T-helper 2 cell (primary cell): Measurements from ENCODE around the gene HIRIP3.
"Not testable (repeated sequence)": the region's sequence is repeated elsewhere in the genome, so short reads cannot be mapped to it uniquely, and the experiment has no call there.

Experiments
- DNase-seq, 5 experiments: peaks; one replicate each; pipeline versions ENCODE4 v3.0.0 to v3.0.0-alpha.2; 2012 to 2022
- total RNA-seq, 2 donors: gene quantifications; one replicate each; lab custom pipeline; 2026; lab: John Stamatoyannopoulos, UW

Gene HIRIP3, protein sequence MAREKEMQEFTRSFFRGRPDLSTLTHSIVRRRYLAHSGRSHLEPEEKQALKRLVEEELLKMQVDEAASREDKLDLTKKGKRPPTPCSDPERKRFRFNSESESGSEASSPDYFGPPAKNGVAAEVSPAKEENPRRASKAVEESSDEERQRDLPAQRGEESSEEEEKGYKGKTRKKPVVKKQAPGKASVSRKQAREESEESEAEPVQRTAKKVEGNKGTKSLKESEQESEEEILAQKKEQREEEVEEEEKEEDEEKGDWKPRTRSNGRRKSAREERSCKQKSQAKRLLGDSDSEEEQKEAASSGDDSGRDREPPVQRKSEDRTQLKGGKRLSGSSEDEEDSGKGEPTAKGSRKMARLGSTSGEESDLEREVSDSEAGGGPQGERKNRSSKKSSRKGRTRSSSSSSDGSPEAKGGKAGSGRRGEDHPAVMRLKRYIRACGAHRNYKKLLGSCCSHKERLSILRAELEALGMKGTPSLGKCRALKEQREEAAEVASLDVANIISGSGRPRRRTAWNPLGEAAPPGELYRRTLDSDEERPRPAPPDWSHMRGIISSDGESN
- total RNA-seq: 12.8 to 21.3 reads per million in 2 donors

DNA sequence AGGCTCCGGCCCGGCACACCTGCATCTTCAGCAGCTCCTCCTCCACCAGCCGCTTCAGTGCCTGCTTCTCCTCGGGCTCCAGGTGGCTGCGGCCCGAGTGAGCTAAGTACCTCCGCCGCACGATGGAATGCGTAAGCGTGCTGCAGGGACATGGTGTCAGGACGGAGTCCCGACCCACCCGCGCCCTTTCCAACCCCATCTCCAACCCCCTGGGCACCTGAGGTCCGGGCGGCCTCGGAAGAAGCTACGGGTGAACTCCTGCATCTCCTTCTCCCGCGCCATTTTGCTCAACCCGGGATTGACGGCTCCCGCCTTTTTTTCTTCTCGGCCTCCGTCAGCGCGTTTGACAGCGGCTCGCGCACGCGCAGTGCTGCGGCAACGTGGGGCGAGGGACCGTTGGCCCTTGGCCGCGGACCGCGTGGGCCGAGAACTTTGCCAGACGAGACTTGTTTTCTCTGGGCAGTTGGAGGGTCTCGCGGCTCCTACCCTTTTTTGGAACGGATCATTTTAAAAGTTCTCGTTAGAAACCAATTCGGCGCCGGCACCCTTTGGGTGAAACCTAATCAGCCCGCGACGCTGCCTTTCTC lies at the start of gene HIRIP3:
HIRIP3 (minus strand) TSS at position 294 of the 587 bp plus-strand sequence; CDS start at position 282, 12 bp downstream.
- DNase-seq: peak; percentile 74 to 90 (median 79)

DNA sequence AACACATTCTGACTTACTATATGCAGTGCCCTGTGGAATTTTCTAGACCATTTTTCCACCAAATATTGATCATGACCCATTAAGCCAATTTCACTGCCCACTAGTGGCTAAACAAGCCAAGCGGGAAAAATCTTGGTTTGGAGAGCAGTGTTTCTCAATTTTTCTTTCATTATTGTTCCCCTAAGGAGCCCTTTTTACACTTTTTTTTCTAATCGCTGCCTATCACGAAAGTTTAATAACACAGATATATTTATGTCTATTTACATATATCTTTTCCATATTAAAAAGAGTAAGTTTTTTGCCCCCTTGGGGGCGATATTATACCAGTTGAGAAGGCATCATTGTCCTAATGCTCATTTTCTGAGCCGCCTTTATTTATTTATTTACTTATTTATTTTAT lies 46.4 kb upstream of the HIRIP3 start:
- no peak for DNase-seq

- DNase-seq: not testable (repeated sequence)
Observed at GRCh38 chr16:30040690-30041089, 45.3 kb upstream of the HIRIP3 start.

GRCh38 chr16:30040221-30040620 lies 44.8 kb upstream of the HIRIP3 start:
- no peak for DNase-seq

- no peak for DNase-seq
Observed at GRCh38 chr16:30033270-30033669, 37.9 kb upstream of the HIRIP3 start.

DNA sequence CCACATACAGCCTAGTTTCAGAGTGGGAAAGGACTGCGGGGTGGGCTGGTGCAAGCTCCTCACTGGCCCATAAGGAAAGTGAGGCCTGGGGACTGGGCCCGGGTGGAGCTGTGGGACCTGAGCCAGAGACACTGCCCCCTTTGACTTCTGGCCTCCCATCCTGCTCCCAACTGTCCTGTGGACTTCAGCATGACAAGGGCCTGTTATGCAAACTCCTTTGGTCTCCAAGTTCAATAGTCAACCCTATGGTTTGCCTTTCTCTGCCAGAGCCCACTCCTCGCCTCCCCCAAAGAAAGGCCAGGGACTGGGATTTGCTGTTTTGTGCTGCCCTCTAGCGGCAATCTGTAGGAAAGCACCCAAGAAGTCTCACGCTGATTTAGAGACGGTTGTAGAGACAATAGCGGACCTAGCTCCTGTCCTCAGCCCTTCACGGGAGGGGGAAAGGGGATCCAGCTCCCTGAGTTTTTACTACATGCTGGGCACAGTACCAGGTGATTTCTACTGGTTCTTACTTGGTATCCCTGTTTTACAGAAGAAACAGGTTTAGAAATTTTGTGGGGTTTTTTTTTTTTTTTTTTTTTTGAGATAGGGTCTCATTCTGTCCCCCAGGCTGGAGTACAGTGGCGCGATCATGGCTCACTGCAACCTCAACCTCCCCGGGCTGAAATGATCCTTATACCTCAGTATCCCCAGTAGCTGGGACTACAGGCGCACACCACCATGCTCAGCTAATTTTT lies 36.8 kb upstream of the HIRIP3 start:
- peak in 4 of 5 experiments; percentile 39 to 65 (median 48) for DNase-seq

GRCh38 chr16:30031477-30031918 lies 36.1 kb upstream of the HIRIP3 start:
- no peak for DNase-seq

DNA sequence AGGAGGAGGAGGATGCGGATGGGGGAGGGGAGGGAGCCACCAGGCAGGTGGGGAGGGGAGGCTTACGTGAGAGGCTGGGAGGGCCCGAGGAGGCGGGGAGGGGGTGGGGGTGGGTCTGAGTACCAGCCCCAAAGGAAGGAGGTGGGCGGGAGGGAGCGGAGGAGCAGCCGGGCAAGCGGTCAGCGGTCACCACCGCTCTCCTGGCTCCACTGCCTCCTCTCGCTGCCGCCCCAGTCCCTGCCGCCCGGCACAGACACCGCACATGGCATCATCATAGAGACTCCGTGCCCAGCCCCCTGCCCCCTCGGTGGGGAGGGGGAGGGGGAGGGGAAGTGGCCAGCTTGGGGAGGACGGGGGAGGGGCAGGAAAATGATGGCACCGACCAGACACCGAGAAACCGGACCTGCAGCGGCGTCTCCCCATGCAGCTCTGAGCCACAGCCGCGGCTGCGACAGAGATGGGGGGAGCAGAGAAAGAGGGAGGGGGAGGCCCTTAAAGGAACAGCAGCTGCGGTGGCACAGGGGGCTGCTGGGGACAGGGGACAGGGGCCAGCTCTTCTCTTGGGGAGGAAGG lies 35.5 kb upstream of the HIRIP3 start, which contains the start of gene TLCD3B:
TLCD3B (minus strand) TSS at position 431 of the 573 bp plus-strand sequence. CDS start 744 bp downstream, outside the sequence.
- DNase-seq: no peak

DNA sequence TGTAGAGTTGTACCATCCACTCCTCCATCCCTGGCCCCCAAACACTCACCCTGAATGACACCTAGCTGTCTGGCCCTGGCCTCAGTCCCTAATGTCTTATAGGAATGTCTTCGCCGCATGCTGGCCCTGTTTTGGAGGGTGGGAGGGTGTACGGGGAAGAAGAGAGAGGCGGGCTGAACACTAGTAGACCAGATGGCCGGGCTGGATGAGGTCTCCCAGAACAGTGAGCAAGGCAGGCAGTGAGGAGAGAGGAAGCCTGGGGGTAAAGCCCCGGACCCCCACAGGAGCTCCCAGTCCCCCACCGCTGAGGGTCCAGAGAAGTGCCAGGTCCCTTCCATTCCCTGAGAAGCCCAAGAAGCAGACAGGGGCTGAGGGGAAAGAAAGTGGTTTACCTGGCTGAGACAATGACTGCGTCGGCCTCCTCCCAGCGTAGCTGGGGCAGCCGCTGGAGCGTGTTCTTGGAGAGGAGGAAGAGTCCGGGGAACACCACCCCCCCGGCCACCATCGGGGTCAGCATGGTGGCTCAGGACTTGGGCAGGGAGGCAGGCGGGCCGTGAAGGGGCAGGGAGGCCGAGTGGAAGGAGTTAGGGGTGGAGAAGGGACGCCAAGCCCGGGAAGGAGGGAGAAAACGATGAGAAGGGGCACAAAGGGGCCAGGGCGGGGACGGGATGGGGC lies 34.7 kb upstream of the HIRIP3 start:
- no peak for DNase-seq

DNA sequence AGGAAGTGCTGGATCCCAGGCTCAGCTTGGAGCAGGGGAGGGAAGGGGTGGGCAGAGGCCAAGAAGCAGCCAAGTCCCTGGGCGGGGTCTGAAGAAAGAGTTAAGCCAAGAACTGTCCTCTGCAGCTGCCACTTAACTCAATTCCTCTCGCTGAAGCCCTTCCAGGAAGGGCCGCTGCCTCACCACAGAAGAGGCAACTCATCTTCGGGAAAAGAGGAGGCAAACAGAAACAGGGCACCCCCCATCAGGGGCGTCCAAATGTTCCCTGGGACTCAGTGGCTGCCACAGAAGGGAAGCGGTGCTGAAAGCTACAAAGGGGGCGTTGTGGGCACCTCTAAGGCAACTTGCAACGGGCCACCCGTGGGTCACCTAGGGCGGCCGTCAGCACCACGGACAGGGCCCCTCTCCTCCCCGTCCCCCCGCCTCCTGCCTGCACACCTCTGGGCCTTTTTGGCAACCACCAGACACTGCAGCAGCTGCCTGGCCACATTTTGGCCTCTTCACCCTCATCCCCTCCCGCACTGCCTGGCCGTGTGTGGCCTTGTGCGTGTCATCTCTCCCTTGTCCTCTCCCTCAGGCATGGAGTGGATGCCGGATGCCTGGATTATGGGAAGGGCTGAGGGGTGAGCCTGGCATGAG lies 33.1 kb upstream of the HIRIP3 start:
- DNase-seq: no peak

DNA sequence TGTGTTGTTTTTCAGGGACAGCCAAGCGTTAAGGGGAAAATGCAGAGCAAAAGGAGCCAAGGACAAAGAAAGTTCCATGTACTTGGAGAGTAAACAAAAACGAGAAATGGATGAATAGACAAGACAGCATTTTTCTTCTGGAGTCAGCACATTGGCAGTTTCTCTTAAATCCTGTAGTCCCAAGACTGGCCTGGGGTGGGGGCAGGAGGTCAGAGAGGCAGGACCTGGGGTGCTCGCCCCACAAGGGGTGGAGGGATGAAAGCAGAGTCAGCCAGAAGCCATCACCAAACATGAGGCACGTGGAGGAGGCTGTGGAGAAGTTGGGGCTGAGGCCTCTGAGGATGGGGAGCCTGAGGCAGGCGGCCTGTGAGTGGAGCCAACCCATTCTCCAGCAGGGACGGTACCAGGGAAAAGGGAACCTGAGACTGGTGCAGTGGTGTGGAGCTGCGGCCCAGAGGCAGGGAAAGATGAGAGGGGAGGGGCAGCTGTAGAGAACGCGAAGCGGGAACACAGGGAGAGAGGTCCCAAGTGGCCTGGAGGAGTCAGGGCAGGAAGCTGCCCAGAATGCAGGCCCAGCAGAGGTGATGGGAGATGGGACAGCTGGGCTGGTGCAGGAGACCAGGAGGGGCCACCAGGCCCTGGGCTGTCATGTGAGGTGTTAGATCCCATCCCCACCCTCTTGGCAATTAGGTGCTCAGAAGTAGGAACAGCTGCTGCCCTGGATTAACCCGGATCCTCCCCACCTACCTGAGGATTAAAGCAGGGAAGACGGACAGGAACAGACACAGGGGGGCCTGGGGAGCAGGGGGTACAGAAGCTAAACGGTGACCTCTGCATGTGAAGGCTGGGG lies 32.4 kb upstream of the HIRIP3 start:
- no peak for DNase-seq

- no peak for DNase-seq
Observed at GRCh38 chr16:30026449-30026848, 31.0 kb upstream of the HIRIP3 start.

DNA sequence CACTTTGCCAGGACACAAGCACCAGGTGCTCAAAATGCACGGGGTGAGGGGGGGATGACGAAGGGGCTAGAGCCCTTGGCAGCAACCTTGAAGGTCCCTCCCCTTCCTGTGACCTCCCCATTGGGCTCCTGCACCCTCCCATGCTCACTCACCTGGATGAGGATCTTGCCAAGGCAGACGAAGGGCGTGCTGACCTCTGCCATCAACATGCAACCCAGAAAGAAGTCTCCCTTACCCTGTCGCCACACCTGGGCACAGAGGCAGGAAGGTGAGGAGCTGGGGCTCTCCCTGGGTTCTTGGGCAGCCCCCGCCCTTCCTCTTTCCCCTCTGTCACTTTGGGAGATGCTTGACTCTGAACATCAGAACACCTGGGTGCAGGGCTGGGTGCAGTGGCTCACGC lies 30.2 kb upstream of the HIRIP3 start:
- no peak for DNase-seq

DNA sequence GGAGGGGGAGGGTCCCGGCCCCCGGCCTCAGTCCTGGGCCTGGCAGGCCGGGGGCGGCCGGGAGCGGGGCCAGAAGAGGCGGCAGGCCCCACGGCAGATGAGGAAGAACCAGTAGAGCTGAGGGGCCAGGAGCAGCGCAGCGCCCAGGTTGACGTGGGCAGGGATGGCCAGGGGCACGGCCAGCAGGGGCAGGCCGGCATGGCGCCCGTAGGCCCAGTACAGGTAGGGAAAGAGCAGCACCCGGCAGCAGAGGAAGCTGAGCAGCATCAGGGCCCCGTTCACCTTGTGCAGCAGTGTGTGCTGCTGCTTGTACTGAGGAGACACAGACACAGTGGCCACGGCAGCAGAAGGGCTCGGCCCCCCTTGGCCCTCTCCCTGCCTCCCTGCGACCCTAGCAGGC lies 29.7 kb upstream of the HIRIP3 start:
- DNase-seq: no peak

DNA sequence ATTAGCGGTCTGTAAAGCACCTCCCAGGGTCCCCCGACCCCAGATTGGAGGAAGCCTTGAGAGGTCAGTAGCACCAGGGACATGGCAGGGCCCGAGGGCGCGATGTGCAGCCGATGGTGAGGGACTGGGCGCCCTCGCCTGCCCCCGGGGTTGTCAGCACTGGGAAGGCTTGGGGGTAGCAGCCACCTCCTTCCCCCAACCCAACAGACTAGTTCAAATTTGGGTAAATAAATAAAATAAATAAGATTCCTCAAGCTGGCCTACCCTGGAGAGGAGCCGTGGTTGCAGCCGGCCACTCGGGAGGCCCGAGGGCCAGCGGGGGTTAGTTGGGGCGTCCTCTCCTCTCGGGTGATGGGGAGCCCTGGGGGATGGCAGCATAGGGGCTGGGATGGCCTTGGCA lies 29.0 kb upstream of the HIRIP3 start:
- no peak for DNase-seq

- DNase-seq: no peak
Observed at GRCh38 chr16:30023586-30023985, 28.2 kb upstream of the HIRIP3 start.

- no peak for DNase-seq
Observed at GRCh38 chr16:30022887-30023286, 27.5 kb upstream of the HIRIP3 start, which contains the start of gene C16orf92. C16orf92 (plus strand) TSS chr16:30023198; CDS start chr16:30023341, 143 bp downstream.

DNA sequence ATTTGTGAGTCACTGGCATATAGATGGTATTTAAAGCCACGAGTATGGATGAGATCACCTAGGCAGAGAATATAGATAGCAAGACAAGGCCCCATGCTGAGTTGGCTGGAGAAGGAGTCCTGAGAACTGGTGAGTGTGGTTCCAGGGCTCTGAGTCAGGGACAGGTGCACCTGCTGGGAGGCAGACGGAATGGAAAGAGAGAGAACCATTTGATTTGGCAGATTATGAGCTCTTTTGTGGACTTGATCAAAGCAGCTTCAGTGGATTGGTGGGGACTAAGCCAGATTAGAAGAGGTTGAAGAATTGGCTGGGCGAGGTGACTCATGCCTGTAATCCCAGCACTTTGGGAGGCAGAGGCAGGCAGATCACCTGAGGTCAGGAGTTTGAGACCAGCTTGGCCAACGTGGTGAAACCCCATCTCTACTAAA lies 23.3 kb upstream of the HIRIP3 start:
- no peak for DNase-seq

GRCh38 chr16:30017937-30018336 lies 22.5 kb upstream of the HIRIP3 start:
- DNase-seq: not testable (repeated sequence)

GRCh38 chr16:30017277-30017656 lies 21.9 kb upstream of the HIRIP3 start:
- DNase-seq: no peak
